A549 treated with DMSO at 1 μM for 4 hours (cell line): ENCODE results near the gene SERPINA6. TPM values are rescaled to one million over a fixed set of nuclear protein-coding genes. Genes with fewer than 3 reads are reported as not detected.

Source experiments
- total RNA-seq: library from RNA; stranded (reverse); fragments of 200-300 nt; extraction: Qiagen RNA extraction; gene quantifications from 5 replicates; pipeline ENCODE4 v1.2.3, GENCODE V29; 2022; ENCODE audit warnings: low read depth

Gene SERPINA6, protein sequence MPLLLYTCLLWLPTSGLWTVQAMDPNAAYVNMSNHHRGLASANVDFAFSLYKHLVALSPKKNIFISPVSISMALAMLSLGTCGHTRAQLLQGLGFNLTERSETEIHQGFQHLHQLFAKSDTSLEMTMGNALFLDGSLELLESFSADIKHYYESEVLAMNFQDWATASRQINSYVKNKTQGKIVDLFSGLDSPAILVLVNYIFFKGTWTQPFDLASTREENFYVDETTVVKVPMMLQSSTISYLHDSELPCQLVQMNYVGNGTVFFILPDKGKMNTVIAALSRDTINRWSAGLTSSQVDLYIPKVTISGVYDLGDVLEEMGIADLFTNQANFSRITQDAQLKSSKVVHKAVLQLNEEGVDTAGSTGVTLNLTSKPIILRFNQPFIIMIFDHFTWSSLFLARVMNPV
- total RNA-seq = 0.64 to 1.1 TPM (median 0.94 TPM) in 5 replicates

GRCh38 chr14:94322648-94323570, at the start of gene SERPINA6:
Gene SERPINA6, minus strand, starts transcription at chr14:94323336. Its CDS starts 8,688 bp downstream, at chr14:94314648.

DNA sequence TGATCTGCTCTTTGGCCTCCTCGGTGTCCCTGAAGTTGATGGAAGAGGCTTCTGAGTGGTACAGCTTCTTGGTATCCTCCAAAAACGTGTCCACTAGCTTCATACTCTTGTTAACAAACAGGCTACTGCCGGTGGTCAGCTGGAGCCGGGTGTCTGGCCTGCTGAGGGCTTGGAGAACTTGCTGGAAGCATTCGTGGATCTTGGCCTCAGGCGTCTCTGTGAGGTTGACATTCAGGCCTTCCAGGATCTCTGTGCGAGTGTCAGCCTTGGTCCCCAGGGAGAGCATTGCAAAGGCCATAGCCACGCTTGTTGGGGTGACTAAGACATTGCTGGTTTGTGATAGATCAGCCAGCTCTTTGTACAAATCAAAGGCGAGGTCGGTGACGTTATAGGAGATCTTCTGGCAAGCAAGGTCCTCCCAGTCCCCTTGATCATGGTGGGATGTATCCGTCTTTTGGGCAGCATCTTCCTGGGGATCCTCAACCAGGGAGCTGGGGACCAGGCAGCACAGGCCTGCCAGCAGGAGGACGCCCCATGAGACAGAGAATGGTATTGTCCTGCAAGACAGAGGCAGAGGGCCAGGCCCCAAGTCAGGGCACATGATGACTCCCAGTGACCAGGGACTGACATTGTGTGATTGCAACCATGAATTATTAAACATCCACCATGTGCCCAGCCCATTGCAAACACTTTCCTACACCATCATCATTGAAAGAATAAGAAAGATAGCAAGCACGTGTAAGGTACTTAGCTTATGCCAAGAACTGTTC, 43.2 kb upstream of the SERPINA6 start, which contains the start of gene SERPINA2:
SERPINA2 (minus strand) TSS at position 553 of the 770 bp plus-strand sequence.

DNA sequence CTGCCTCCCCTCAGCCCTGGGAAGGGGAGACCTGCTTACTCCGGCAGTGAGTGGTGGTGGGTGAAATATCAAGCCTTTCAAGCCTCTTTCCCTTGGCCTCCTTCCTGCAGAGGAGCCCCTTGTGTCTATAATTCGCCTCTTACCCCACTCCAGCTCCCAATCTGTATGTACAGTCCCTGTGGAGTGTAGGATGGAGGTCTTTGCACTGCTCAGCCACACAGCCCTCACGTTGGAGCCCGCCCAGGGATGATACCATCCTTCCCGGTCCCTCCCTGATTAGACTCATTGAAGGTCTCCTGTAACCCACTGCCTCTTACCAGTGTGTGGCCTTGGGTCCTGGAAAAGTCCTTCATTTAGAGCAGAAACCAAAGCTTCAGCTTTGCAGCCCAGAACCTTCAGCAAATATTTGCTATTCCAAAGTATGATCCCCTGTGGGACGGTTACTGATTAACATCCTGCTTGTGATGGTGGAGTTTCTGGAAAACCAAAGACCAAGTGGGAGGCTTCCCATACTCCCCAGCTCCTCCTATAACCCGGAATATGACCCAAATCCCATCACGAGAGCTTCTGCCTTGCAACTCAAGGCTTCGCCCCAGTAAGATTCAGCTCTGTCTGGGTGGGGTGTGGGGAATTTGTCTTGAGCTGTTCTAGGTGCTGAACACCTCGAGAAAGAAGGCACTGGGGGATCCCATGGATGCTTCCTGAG, 30.1 kb downstream of the SERPINA6 start, which contains the start of gene SERPINA10:
SERPINA10 (minus strand) TSS at position 397 of the 706 bp plus-strand sequence. CDS start 2,675 bp downstream, outside the sequence.

Other genes with a start within 250 kb of the SERPINA6 start
- 177 to 195 TPM (median 194 TPM) in 5 replicates for gene DDX24, start 242.1 kb downstream of the SERPINA6 start, total RNA-seq
- 18.5 to 21.8 TPM (median 19.0 TPM) in 5 replicates for gene IFI27L1, start 242.0 kb downstream of the SERPINA6 start, total RNA-seq
- gene IFI27, start 212.6 kb downstream of the SERPINA6 start, total RNA-seq = 1.2 to 1.9 TPM (median 1.4 TPM) in 5 replicates
- gene IFI27L2, start 193.7 kb downstream of the SERPINA6 start, total RNA-seq = 47.7 to 59.3 TPM (median 48.4 TPM) in 5 replicates
- gene PPP4R4, start 149.0 kb downstream of the SERPINA6 start, total RNA-seq = 0.22 to 0.99 TPM (median 0.38 TPM) in 5 replicates
- 0.06 TPM in 1 of 5 replicates, not detected in the others for gene SERPINA10, start 30.1 kb downstream of the SERPINA6 start, total RNA-seq
- not detected in 5 replicates for gene SERPINA2, start 43.4 kb upstream of the SERPINA6 start, total RNA-seq
- 0.37 to 0.92 TPM (median 0.63 TPM) in 5 replicates for gene SERPINA1, start 65.3 kb upstream of the SERPINA6 start, total RNA-seq
- not detected in 5 replicates for gene SERPINA11, start 129.5 kb upstream of the SERPINA6 start, total RNA-seq
- 0.13 to 0.15 TPM in 2 of 5 replicates, not detected in the others for gene SERPINA9, start 152.9 kb upstream of the SERPINA6 start, total RNA-seq
- gene SERPINA12, start 186.1 kb upstream of the SERPINA6 start, total RNA-seq = not detected in 5 replicates
- gene SERPINA4, start 238.1 kb upstream of the SERPINA6 start, total RNA-seq = not detected in 5 replicates